Activated CD4-positive, alpha-beta T cell treated with anti-CD3 and anti-CD28 coated beads for 24 hours (primary cell): Measurements from ENCODE around the gene CSTF2T.
A peak's percentile ranks its signal among the peaks of the same experiment; 100 is the strongest.

Experiments used
- DNase-seq, 2 donors: peaks; one replicate each; pipeline ENCODE4 v3.0.0-alpha.2; 2020; ENCODE audit warnings: low read depth in 2 of 2

Gene CSTF2T

GRCh38 chr10:51699475-51700227 lies at the start of gene CSTF2T:
Gene CSTF2T (minus strand): TSS chr10:51699595. CDS start chr10:51699549, 46 bp downstream.
- DNase-seq: peak; percentile 70 to 87

GRCh38 chr10:51748959-51749358 lies 49.6 kb upstream of the CSTF2T start:
- no peak for DNase-seq

- DNase-seq: no peak
Observed at GRCh38 chr10:51747216-51747615, 47.8 kb upstream of the CSTF2T start.

GRCh38 chr10:51745397-51745796 lies 46.0 kb upstream of the CSTF2T start:
- no peak for DNase-seq

- DNase-seq: no peak
Observed at GRCh38 chr10:51744235-51745000, 45.0 kb upstream of the CSTF2T start.

GRCh38 chr10:51743146-51743545 lies 43.8 kb upstream of the CSTF2T start:
- no peak for DNase-seq

GRCh38 chr10:51733057-51733456 lies 33.7 kb upstream of the CSTF2T start:
- no peak for DNase-seq

GRCh38 chr10:51729822-51730555 lies 30.6 kb upstream of the CSTF2T start:
- no peak for DNase-seq

GRCh38 chr10:51724038-51724437 lies 24.6 kb upstream of the CSTF2T start:
- no peak for DNase-seq

- DNase-seq: no peak
Observed at GRCh38 chr10:51718804-51719291, 19.5 kb upstream of the CSTF2T start.

GRCh38 chr10:51716981-51717380 lies 17.6 kb upstream of the CSTF2T start:
- DNase-seq: no peak

- DNase-seq: no peak
Observed at GRCh38 chr10:51711519-51711891, 12.1 kb upstream of the CSTF2T start.

GRCh38 chr10:51709324-51709972 lies 10.1 kb upstream of the CSTF2T start:
- DNase-seq: no peak

- DNase-seq: no peak
Observed at GRCh38 chr10:51708609-51709008, 9.2 kb upstream of the CSTF2T start.

- no peak for DNase-seq
Observed at GRCh38 chr10:51707821-51708424, 8.5 kb upstream of the CSTF2T start.

- DNase-seq: no peak
Observed at GRCh38 chr10:51707392-51707791, 8.0 kb upstream of the CSTF2T start.

- DNase-seq: no peak
Observed at GRCh38 chr10:51706225-51706624, 6.8 kb upstream of the CSTF2T start.

- no peak for DNase-seq
Observed at GRCh38 chr10:51705774-51706173, 6.4 kb upstream of the CSTF2T start.

GRCh38 chr10:51700228-51700817 lies 928 bp upstream of the CSTF2T start:
- peak in 1 of 2 donors; percentile 29 for DNase-seq

- DNase-seq: no peak
Observed at GRCh38 chr10:51699145-51699474, 285 bp downstream of the CSTF2T start.

- no peak for DNase-seq
Observed at GRCh38 chr10:51698473-51699063, 827 bp downstream of the CSTF2T start.
